GM21381 (cell line): ENCODE data around the gene FGF4.

ENCODE experiments used
- ATAC-seq: cut with Tn5 transposase; IDR thresholded peaks from one replicate; pipeline ENCODE4 v1.9.1; 2021; ENCODE audit warnings: mild to moderate bottlenecking, moderate library complexity; ENCODE audit not compliant: unreplicated experiment

The FGF4 gene, protein sequence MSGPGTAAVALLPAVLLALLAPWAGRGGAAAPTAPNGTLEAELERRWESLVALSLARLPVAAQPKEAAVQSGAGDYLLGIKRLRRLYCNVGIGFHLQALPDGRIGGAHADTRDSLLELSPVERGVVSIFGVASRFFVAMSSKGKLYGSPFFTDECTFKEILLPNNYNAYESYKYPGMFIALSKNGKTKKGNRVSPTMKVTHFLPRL

DNA sequence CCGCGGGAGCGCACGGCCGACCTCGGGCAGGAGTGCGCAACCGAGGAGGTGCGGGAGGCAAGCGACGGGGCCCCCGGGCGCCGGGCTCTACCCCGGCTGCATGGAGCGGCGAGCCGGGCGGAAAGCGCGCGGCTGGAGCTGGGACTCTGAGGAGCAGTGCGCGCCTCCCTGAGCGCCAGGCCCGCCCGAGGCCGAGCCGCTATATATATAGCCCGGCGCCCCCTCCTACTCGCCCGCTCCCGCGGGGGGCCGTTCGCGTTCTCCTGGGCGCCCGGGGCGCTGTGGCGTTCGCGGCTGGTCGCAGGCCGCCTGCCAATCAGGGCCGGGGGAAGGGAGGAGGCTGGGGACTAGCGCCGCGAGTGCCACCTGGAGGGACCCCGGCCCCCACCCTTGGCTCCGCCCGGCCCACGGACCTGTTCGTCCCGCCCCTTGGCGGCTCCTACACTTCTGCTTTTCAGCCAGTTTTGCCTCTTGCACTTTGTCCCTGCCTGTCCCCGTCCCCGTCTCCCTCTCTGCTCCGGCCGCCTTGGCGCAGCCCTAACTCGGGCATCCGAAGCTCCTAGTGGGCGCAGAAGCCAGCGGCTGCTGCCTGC lies at the start of gene FGF4:
TSS of gene FGF4 (minus strand) at position 179 of the 593 bp plus-strand sequence. CDS start 257 bp downstream, outside the sequence.
- ATAC-seq = no peak

- no peak for ATAC-seq
Measured at GRCh38 chr11:69823641-69824265, 48.6 kb upstream of the FGF4 start.

GRCh38 chr11:69822676-69823494 lies 47.7 kb upstream of the FGF4 start:
- no peak for ATAC-seq

- no peak for ATAC-seq
Measured at GRCh38 chr11:69821511-69822040, 46.4 kb upstream of the FGF4 start.

- no peak for ATAC-seq
Measured at GRCh38 chr11:69820441-69820840, 45.3 kb upstream of the FGF4 start.

DNA sequence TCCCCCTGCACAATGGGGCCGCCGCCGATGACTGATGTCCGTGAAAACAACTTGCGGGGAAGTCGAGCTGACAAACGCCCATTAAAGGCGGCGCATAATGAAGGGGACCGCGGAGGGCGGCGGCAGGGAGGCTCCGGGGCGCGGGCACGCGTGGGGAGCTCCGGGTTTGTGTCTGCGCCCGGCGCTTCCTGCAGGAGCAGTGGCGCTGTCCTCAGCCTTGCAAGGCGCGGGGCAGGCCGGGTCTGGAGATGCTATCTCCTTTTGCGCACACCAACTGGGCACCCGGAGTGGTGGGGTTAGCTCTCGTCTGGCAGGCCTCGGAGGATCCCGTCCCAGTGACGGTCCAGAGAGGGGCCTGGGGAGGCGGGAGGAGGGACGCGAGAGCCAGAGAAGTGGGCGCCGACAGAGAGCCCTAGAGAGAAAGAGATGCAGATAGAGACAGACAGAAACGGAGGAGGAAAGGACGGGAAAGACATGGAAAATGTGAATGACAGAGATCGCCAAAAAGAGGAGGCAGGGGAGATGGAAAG lies 44.5 kb upstream of the FGF4 start:
- no peak for ATAC-seq

- no peak for ATAC-seq
Measured at GRCh38 chr11:69818603-69819441, 43.7 kb upstream of the FGF4 start, which contains the start of gene FGF3. FGF3 (minus strand) TSS chr11:69819416; CDS start chr11:69818933, 483 bp downstream.

- ATAC-seq = no peak
Measured at GRCh38 chr11:69818231-69818602, 43.1 kb upstream of the FGF4 start.

- ATAC-seq = no peak
Measured at GRCh38 chr11:69817265-69818230, 42.4 kb upstream of the FGF4 start.

GRCh38 chr11:69816671-69817070 lies 41.5 kb upstream of the FGF4 start:
- ATAC-seq = no peak

GRCh38 chr11:69815973-69816372 lies 40.8 kb upstream of the FGF4 start:
- ATAC-seq = no peak

GRCh38 chr11:69814902-69815301 lies 39.8 kb upstream of the FGF4 start:
- ATAC-seq = no peak

- ATAC-seq = no peak
Measured at GRCh38 chr11:69814411-69814810, 39.3 kb upstream of the FGF4 start.

- ATAC-seq = no peak
Measured at GRCh38 chr11:69813839-69814238, 38.7 kb upstream of the FGF4 start.

DNA sequence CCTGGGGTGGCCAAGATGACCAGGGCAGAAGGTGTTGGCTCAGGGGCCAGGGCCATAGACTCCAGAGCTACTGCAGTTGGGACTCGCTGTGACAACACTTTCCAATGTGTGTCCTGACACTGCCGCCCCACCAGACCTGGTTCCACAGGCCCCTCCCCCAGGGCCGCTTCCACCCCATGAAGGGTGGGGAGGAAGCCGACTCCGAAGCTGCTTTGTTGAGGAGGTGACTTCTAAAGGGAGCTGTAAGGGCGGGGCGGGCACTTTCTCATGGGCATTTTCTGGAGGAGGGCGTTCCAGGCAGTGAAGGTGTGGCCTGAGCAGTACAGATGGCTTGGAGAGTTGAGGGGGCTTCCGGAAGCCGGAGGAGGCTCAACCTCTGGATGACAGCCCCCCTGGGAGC lies 37.8 kb upstream of the FGF4 start:
- no peak for ATAC-seq

DNA sequence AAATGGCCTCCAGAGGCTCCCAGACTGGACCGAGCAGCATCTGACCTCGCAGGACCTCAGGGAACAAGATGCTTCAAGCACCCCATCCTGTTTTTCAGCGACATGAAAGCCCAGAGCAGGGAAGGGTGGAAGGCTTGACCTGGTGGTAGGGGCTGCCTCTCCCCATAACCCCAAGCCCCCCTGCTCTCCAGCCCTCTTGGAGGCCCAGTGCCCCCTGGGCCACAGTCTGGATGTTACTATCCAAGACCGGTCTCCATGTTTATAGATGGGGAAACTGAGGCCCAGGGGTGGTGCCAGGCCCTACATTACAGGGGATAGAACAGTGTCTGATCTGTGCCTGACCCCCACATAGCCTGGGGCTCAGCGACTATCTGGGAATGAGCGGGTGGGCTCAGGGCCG lies 37.1 kb upstream of the FGF4 start:
- ATAC-seq = no peak

DNA sequence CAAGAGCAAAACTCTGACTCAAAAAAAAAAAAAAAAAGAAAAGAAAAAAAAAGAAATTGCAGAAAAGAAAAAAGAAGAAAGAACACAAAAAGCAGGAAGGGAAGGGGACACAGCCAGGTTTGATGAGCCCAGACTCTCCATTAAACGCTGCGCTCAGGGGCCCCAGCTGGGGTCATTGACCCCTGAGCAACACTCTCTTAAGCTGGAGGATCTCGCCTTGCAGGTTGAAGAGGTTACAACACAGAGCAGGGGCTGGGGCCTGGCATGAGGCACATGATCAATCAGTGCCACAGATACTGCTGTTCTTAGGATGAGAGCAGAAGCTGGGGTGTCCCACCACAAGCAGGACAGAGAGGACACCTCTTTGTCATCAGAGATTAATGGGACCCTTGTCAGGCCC lies 36.3 kb upstream of the FGF4 start:
- ATAC-seq = no peak

DNA sequence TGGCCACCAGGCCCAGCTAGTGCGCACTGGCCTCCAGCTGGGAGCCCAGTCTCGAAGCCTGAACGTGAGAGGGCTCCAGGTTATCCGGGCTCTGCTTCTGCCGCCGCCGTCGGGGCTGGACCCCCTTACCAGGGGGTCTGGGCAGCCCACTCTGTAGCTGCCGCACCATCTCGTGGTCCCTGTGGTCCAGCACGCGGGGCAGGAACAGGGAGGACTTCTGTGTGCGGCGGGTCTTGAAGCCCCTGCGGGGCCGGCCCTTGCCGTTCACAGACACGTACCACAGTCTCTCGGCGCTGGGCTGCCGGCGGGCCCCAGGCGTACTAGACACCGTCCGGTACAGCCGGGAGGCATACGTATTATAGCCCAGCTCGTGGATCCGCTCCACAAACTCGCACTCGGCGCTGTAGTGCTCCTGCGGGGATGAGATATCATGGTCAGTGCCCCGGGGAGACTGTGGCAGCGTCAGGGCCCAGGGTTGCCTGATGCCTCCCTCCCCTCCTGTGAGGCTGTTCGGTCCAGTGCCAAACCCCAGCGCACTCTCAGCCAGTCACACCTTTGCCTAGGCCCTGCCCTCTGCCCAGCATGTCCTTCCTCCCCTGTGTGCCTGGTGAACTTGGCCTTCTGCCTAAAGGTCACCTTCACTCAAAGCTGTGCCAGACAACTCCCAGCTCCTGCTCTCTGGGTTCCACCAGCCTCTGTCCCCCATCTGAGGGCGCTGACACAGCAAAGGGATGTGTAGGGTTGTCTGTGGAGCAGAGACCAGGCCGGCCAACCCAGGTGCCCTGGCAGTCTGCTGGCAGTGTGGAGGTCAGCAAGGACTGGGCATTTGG lies 35.4 kb upstream of the FGF4 start:
- ATAC-seq = no peak
